KMS-11 (cell line): ENCODE results near the gene TXNDC15.

Experiments
- H2AFZ ChIP-seq: fragments of 200-600 bp; sonication (generic); 2 replicates; pipeline ENCODE4 v1.6.1; 2016; ENCODE audit warnings: antibody characterized with exemption, mixed run types, low read depth
- H3K27ac ChIP-seq: fragments of 200-600 bp; sonication (generic); 2 replicates; pipeline ENCODE4 v1.6.1; 2016; ENCODE audit warnings: mild to moderate bottlenecking, mixed run types
- H3K27me3 ChIP-seq: fragments of 200-600 bp; sonication (generic); 2 replicates; pipeline ENCODE4 v1.6.1; 2017; ENCODE audit warnings: mild to moderate bottlenecking, low read depth, mixed run types, moderate library complexity; ENCODE audit not compliant: insufficient read depth
- H3K36me3 ChIP-seq: fragments of 200-600 bp; sonication (generic); 2 replicates; pipeline ENCODE4 v1.6.1; 2017; ENCODE audit warnings: mild to moderate bottlenecking, mixed run types; ENCODE audit not compliant: insufficient read depth
- H3K4me1 ChIP-seq: fragments of 200-600 bp; sonication (generic); 2 replicates; pipeline ENCODE4 v1.6.1; 2016; ENCODE audit warnings: mild to moderate bottlenecking, low read depth, mixed run types; ENCODE audit not compliant: poor library complexity, severe bottlenecking
- H3K4me2 ChIP-seq: fragments of 200-600 bp; sonication (generic); 2 replicates; pipeline ENCODE4 v1.7.0; 2016; ENCODE audit warnings: mild to moderate bottlenecking, mixed run types
- H3K4me3 ChIP-seq: fragments of 200-600 bp; sonication (generic); IDR thresholded peaks from 2 replicates; pipeline ENCODE4 v1.6.1; 2017; ENCODE audit warnings: low read depth, low read length, mixed read lengths; ENCODE audit not compliant: insufficient read depth
- H3K79me2 ChIP-seq: fragments of 200-600 bp; sonication (generic); 2 replicates; pipeline ENCODE4 v1.6.1; 2016; ENCODE audit warnings: low read depth, mixed run types; ENCODE audit not compliant: insufficient read depth
- H3K9ac ChIP-seq: fragments of 200-600 bp; sonication (generic); 2 replicates; pipeline ENCODE4 v1.6.1; 2016; ENCODE audit warnings: mild to moderate bottlenecking, mixed run types
- H4K20me1 ChIP-seq: fragments of 200-600 bp; sonication (generic); 2 replicates; pipeline ENCODE4 v1.6.1; 2016; ENCODE audit warnings: mild to moderate bottlenecking, mixed run types; ENCODE audit not compliant: insufficient read depth
- CTCF ChIP-seq: fragments of 200-600 bp; sonication (generic); conservative IDR thresholded peaks from 2 replicates; pipeline ENCODE4 v1.6.1; 2017; ENCODE audit warnings: low read depth, mild to moderate bottlenecking, antibody characterized with exemption, low read length, moderate library complexity, mixed read lengths

The TXNDC15 gene

GRCh38 chr5:134887593-134888159 lies 13.5 kb downstream of the TXNDC15 start:
- Histone ChIP-seq H3K27ac (no peak overlapping the region), H2AFZ (no peak overlapping the region), H3K9ac (no peak overlapping the region), H3K4me1 (peaks cover 37% of the 10 kb centered on the region), H3K27me3 (no peaks in the 10 kb centered on the region), H3K4me2 (no peak overlapping the region), H3K79me2 (peaks cover 15% of the 10 kb centered on the region; the same call in 1 of the 2 replicates), H4K20me1 (no peaks in the 10 kb centered on the region), H3K4me3 (no peak overlapping the region), H3K36me3 (no peaks in the 10 kb centered on the region)
- no peak for TF ChIP-seq CTCF

DNA sequence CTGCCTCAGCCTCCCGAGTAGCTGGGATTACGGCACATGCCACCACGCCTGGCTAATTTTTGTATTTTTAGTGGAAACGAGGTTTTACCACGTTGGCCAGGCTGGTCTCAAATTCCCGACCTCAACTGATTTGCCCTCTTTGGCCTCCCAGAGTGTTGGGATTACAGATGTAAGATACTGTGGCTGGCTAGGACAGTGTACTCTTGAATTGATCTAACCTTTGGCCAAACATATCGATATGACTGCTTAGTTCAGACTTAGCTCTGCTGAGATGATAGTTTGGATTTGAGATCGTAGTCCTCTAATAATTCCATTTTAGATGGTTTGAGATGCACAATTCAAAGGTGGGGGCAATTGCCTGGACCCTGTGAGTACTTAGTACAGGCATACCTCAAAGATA lies 15.2 kb downstream of the TXNDC15 start:
- Histone ChIP-seq H3K4me3 (no peak overlapping the region), H3K36me3 (no peaks in the 10 kb centered on the region), H3K4me2 (no peak overlapping the region), H3K4me1 (peaks cover 42% of the 10 kb centered on the region), H3K27ac (no peak overlapping the region), H2AFZ (no peak overlapping the region), H4K20me1 (no peaks in the 10 kb centered on the region), H3K9ac (no peak overlapping the region), H3K79me2 (peaks cover 15% of the 10 kb centered on the region; the same call in 1 of the 2 replicates), H3K27me3 (no peaks in the 10 kb centered on the region)
- no peak for TF ChIP-seq CTCF

DNA sequence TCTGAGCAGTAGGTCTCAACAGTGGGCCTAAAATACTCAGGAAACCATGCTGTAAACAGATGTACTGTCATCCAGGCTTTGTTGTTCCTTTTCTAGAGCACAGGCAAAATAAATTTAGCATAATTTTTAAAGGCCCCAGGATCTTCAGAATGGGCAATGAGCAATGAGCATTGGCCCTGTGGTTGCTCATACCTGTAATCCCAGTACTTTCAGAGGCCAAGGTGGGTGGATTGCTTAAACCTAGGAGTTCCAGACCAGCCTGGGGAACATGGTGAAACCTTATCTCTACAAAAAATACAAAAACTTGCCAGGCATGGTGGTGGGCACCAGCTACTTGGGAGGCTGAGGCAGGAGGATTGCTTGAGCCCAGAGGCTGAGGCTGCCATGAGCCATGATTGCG lies 17.3 kb downstream of the TXNDC15 start:
- no peak overlapping the region for H3K27ac ChIP-seq
- H3K9ac ChIP-seq: no peak overlapping the region
- H2AFZ ChIP-seq: no peak overlapping the region
- H3K79me2 ChIP-seq: peaks cover 15% of the 10 kb centered on the region; the same call in 1 of the 2 replicates
- H3K4me3 ChIP-seq: no peak overlapping the region
- no peaks in the 10 kb centered on the region for H3K27me3 ChIP-seq
- H3K36me3 ChIP-seq: no peaks in the 10 kb centered on the region
- no peak for TF ChIP-seq CTCF
- H3K4me2 ChIP-seq: no peak overlapping the region
- peaks cover 21% of the 10 kb centered on the region for H3K4me1 ChIP-seq
- H4K20me1 ChIP-seq: no peaks in the 10 kb centered on the region

GRCh38 chr5:134892282-134892681 lies 18.1 kb downstream of the TXNDC15 start:
- peaks cover 13% of the 10 kb centered on the region for H3K4me1 ChIP-seq
- H3K27me3 ChIP-seq: no peaks in the 10 kb centered on the region
- no peak overlapping the region for H3K4me2 ChIP-seq
- H3K4me3 ChIP-seq: no peak overlapping the region
- H4K20me1 ChIP-seq: no peaks in the 10 kb centered on the region
- peaks cover 12% of the 10 kb centered on the region; the same call in 1 of the 2 replicates for H3K79me2 ChIP-seq
- H3K9ac ChIP-seq: no peak overlapping the region
- no peak overlapping the region for H2AFZ ChIP-seq
- no peak for TF ChIP-seq CTCF
- H3K36me3 ChIP-seq: no peaks in the 10 kb centered on the region
- no peak overlapping the region for H3K27ac ChIP-seq
